Bronchial epithelial cell (primary cell): ENCODE data around the gene KIF1A. TPM values are rescaled to one million over a fixed set of nuclear protein-coding genes. Genes with fewer than 3 reads are reported as not detected.

ENCODE experiments used
- DNase-seq: peaks from one replicate; pipeline ENCODE4 v3.0.0-alpha.2; 2010; ENCODE audit warnings: low read depth
- FAIRE-seq: peaks from 2 replicates; lab custom pipeline; 2011; peaks lifted over from hg19 to GRCh38; lab: Jason Lieb, UNC
- H3K27me3 ChIP-seq: 2 replicates; pipeline ENCODE4 v1.5.1; 2011; ENCODE audit warnings: low read length; ENCODE audit not compliant: control insufficient read depth, insufficient read depth
- H3K36me3 ChIP-seq: 2 replicates; pipeline ENCODE4 v1.5.1; 2011; ENCODE audit warnings: low read length; ENCODE audit not compliant: control insufficient read depth, insufficient read depth
- H3K4me3 ChIP-seq: 2 replicates; pipeline ENCODE4 v1.5.1; 2011; ENCODE audit warnings: mild to moderate bottlenecking, low read depth, low read length, control low read depth
- total RNA-seq: library from RNA; depleted of rRNA; stranded (reverse); fragments of >200 nt; gene quantifications from 2 replicates; pipeline ENCODE4 v1.2.1, GENCODE V29; 2014
- TF ChIP-seq, protein P1 (sequence below): IDR thresholded peaks from 2 replicates; pipeline ENCODE4 v1.5.1; 2011; ENCODE audit warnings: mild to moderate bottlenecking, moderate library complexity, low read length, control low read depth, inconsistent platforms; ENCODE audit not compliant: insufficient read depth, severe bottlenecking

KIF1A gene
- total RNA-seq, 1 donor from 2014 or later, result not detected

DNA sequence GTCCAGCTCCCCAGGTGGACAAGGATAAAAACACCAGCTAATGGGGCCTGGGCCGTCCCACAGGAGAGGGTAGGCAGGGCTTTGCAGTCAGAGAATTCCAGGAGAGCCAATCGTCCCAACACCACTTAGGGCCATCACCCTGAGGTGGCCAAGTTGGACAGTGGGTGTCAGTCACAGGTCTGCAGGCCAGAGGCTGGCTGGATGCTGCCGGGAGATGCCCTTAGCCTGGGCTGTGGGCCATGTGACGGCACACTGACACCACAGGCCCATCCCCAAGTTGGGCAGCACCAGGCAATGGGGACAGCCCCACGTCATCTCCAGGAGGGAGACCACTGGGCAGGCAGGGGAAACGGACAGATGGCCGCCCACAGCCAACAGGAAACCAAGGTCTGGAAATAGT, 53.9 kb downstream of the KIF1A start:
- FAIRE-seq (no peak), DNase-seq (no peak)
- H3K27me3 ChIP-seq, result no peaks in the 10 kb centered on the region
- H3K4me3 ChIP-seq, result no peak overlapping the region
- TF ChIP-seq, protein P1, sequence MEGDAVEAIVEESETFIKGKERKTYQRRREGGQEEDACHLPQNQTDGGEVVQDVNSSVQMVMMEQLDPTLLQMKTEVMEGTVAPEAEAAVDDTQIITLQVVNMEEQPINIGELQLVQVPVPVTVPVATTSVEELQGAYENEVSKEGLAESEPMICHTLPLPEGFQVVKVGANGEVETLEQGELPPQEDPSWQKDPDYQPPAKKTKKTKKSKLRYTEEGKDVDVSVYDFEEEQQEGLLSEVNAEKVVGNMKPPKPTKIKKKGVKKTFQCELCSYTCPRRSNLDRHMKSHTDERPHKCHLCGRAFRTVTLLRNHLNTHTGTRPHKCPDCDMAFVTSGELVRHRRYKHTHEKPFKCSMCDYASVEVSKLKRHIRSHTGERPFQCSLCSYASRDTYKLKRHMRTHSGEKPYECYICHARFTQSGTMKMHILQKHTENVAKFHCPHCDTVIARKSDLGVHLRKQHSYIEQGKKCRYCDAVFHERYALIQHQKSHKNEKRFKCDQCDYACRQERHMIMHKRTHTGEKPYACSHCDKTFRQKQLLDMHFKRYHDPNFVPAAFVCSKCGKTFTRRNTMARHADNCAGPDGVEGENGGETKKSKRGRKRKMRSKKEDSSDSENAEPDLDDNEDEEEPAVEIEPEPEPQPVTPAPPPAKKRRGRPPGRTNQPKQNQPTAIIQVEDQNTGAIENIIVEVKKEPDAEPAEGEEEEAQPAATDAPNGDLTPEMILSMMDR, result no peak
- no peaks in the 10 kb centered on the region for H3K36me3 ChIP-seq

DNA sequence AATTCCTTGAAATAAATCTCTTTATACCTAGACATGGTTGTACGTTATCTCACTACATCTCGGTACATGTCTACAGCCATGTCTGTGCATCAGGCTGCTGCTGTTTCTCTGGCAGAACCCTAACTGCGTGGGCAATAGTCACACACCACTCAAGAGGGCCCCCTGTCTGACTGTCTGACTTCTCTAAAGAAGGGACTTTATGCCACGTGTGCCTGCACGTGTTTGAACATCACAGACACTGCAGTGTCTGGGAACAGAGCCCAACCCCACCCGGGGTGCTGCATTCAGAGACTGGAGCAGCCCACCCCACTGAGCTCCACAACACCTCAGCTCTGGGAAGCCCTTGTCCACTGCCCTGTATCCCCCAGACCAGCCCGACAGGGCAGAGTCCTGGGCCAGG, 55.0 kb downstream of the KIF1A start:
- FAIRE-seq, result no peak

DNA sequence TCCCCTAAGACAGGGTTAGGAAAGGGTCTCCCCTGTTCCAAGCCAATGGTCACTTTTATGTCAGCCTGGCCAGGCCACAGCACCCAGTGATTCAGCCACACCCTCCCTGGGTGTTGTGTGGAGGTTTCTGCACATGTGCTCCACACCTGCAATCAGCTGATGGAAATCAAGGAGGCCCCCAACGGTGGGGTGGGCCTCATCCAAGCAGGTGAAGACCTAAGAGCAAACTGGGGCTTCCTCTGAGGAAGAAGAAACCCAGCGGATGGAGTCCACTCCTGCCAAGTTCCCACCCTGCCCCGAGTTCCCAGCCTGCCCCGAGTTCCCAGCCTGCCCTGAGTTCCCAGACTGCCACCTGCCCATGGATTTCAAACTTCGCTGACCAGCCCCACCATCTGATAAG, 55.4 kb downstream of the KIF1A start:
- FAIRE-seq (no peak), DNase-seq (no peak)
- H3K36me3 ChIP-seq, result no peaks in the 10 kb centered on the region
- no peak overlapping the region for H3K4me3 ChIP-seq
- no peaks in the 10 kb centered on the region for H3K27me3 ChIP-seq
- TF ChIP-seq, protein P1, result no peak

More for the DNA sequence above, 55.0 kb downstream of the KIF1A start:
- H3K27me3 ChIP-seq, result no peaks in the 10 kb centered on the region
- no peak for DNase-seq
- TF ChIP-seq, protein P1, result no peak
- H3K4me3 ChIP-seq, result no peak overlapping the region
- H3K36me3 ChIP-seq, result no peaks in the 10 kb centered on the region

DNA sequence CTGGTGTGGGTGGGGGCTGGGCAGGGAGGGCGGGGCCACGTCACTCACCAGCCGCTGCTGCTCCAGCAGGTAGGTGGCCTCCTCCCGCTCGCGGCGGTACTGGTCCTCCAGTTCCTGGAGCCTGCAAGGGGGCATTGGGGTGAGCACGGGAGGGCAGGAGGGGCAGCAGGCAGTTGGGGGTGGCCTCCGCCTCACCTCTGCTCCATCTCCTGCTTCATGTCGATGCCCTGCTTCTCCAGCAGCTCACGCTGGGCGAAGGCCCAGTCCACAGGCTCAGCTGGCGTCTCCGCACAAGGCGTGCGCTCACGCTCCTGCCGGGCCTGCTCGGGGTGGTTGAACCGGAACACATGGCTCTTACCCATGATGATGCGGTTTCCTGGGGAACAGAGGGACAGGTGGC, 57.0 kb downstream of the KIF1A start:
- no peak overlapping the region for H3K4me3 ChIP-seq
- H3K36me3 ChIP-seq, result no peaks in the 10 kb centered on the region
- FAIRE-seq (no peak), DNase-seq (no peak)
- H3K27me3 ChIP-seq, result no peaks in the 10 kb centered on the region
- TF ChIP-seq, protein P1, result no peak

DNA sequence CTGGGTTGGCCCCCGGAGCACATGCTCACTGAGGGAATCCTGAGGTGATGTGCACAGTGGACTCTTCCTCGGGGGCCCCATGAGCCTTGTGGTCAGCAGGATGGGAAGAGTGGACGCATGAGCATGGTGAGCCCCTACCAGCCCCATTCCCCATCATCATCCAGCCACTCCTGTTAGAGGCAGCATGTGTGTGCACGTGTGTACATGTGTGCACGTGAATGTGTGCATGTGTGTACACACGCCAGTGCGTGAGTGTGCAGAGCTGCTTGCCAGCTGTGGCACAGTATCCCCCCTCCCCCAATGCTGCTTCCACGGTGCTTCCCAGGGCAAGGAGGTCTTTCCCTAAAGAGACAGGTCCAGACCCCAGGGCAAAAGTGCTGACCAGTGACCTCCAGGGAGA, 57.8 kb downstream of the KIF1A start:
- FAIRE-seq, result peak; percentile 68
- TF ChIP-seq, protein P1, result no peak
- no peaks in the 10 kb centered on the region for H3K36me3 ChIP-seq
- no peaks in the 10 kb centered on the region for H3K27me3 ChIP-seq
- no peak overlapping the region for H3K4me3 ChIP-seq
- no peak for DNase-seq

DNA sequence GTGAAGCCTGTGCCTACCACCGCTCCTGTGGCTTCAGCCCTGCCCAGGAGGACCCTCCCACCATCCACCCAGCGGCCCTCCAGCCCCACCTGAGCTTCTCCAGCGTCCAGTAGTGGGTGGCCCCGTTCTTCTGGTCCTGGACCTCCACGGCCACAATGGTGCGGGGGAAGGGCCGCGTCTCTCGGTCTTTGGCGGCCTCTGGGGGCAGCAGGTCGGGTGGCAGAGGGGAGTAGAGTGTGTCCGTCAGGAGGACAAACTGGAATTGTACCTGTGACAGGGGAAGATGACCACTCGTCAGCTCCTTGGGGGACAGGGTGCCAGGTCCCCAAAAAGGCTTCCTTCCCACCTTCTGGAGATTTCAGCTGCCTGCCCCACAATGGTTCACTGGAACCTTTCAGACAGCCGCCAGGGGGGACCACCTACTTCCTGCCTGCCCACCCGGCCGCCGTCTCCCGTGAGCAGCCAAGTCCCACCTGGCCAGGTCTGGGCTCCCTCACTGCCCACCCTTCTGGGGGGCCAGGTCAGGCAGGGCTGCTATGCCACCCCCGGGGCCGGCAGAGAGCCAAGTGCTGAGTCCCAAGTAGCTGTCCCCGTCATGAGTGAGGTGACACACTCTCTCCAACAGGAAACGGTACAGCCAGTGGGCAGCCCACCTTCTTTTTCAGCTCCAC, 59.3 kb downstream of the KIF1A start:
- Histone ChIP-seq H3K36me3 (no peaks in the 10 kb centered on the region), H3K4me3 (no peak overlapping the region), H3K27me3 (no peaks in the 10 kb centered on the region)
- DNase-seq, result no peak
- TF ChIP-seq, protein P1, result no peak
- no peak for FAIRE-seq
